Peyer's patch (tissue), 4 donors: ENCODE measurements around the gene TEX264.
"Not testable (repeated sequence)": the region's sequence is repeated elsewhere in the genome, so short reads cannot be mapped to it uniquely, and the experiment has no call there.

ENCODE experiments used
- POLR2A ChIP-seq, 2 donors: fragments of 450-650 bp; IDR thresholded peaks; one replicate each; pipeline ENCODE4 v1.5.1; 2017; ENCODE audit warnings: antibody characterized with exemption in 2 of 2, mild to moderate bottlenecking in 2 of 2, moderate library complexity in 2 of 2
- TF ChIP-seq, protein P1 (sequence below), 6 experiments: fragments of 450-650 bp in 4 of 6; fragments of 200-600 bp in 2 of 6; sonication (generic) in 1 of 6; IDR thresholded peaks; one replicate each; pipeline ENCODE4 v1.5.1; 2017 to 2019; ENCODE audit warnings: antibody characterized with exemption in 6 of 6, mild to moderate bottlenecking in 3 of 6, moderate library complexity in 1 of 6

DNA sequence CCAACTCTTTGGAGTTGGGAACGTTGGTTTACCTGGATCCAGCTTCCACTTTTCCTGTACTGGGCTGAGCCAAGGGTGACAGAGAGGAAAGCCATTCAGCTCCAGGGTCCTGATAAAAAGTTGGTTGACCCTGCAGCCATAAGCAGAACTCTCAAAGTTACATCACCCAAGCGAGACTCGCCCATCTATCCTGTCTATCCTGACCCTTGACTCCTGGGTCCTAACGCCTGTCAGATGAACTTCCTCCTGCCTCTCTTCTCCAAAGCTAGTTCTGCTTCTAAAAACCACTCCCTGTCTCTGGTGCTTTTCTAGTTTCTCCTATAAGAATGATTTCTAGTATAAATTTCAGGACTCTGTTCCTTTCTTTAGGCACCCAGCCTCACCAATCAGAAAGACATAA is 71.9 kb downstream of the TEX264 start:
- TF ChIP-seq, protein P1, sequence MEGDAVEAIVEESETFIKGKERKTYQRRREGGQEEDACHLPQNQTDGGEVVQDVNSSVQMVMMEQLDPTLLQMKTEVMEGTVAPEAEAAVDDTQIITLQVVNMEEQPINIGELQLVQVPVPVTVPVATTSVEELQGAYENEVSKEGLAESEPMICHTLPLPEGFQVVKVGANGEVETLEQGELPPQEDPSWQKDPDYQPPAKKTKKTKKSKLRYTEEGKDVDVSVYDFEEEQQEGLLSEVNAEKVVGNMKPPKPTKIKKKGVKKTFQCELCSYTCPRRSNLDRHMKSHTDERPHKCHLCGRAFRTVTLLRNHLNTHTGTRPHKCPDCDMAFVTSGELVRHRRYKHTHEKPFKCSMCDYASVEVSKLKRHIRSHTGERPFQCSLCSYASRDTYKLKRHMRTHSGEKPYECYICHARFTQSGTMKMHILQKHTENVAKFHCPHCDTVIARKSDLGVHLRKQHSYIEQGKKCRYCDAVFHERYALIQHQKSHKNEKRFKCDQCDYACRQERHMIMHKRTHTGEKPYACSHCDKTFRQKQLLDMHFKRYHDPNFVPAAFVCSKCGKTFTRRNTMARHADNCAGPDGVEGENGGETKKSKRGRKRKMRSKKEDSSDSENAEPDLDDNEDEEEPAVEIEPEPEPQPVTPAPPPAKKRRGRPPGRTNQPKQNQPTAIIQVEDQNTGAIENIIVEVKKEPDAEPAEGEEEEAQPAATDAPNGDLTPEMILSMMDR (IDR thresholded peaks at IDR 0.05), result not testable (repeated sequence)
- not testable (repeated sequence) for TF ChIP-seq POLR2A (IDR thresholded peaks at IDR 0.05)
